Smooth muscle cell (in vitro differentiated cells): Measurements from ENCODE around the gene ING3. TPM values are rescaled to one million over a fixed set of nuclear protein-coding genes. Genes with fewer than 3 reads are reported as not detected.

Experiments used
- DNase-seq: peaks from one replicate; lab custom pipeline; 2025; ENCODE audit not compliant: unreplicated experiment; lab: John Stamatoyannopoulos, UW
- H2AFZ ChIP-seq: fragments of 200-600 bp; sonication (generic); 2 replicates; pipeline ENCODE4 v1.6.0; 2016; ENCODE audit warnings: antibody characterized with exemption, low read depth, mild to moderate bottlenecking
- H3F3A ChIP-seq: fragments of 200-600 bp; sonication (generic); 2 replicates; pipeline ENCODE4 v1.6.0; 2017; ENCODE audit warnings: antibody characterized with exemption, low read depth
- H3K27ac ChIP-seq: fragments of 200-600 bp; sonication (generic); 2 replicates; pipeline ENCODE4 v1.5.1; 2016; ENCODE audit warnings: low read depth, mild to moderate bottlenecking
- H3K27me3 ChIP-seq: fragments of 200-600 bp; sonication (generic); 2 replicates; pipeline ENCODE4 v1.6.1; 2016; ENCODE audit warnings: low read depth, mild to moderate bottlenecking
- H3K36me3 ChIP-seq: fragments of 200-600 bp; sonication (generic); 2 replicates; pipeline ENCODE4 v1.5.1; 2016; ENCODE audit warnings: low read depth
- H3K4me1 ChIP-seq: fragments of 200-600 bp; sonication (generic); 2 replicates; pipeline ENCODE4 v1.5.1; 2016; ENCODE audit warnings: low read depth
- H3K4me2 ChIP-seq: fragments of 200-600 bp; sonication (generic); 2 replicates; pipeline ENCODE4 v1.6.0; 2016; ENCODE audit warnings: mild to moderate bottlenecking
- H3K4me3 ChIP-seq: fragments of 200-600 bp; sonication (generic); 2 replicates; pipeline ENCODE4 v1.5.1; 2016; ENCODE audit warnings: mild to moderate bottlenecking
- H3K79me2 ChIP-seq: fragments of 200-600 bp; sonication (generic); 2 replicates; pipeline ENCODE4 v1.6.0; 2016; ENCODE audit warnings: low read depth, mild to moderate bottlenecking
- H3K9ac ChIP-seq: fragments of 200-600 bp; sonication (generic); 2 replicates; pipeline ENCODE4 v1.6.0; 2016; ENCODE audit warnings: low read depth
- H3K9me3 ChIP-seq: fragments of 200-600 bp; sonication (generic); replicated peaks from 2 replicates; pipeline ENCODE4 v1.5.1; 2016; ENCODE audit warnings: low read depth
- H4K20me1 ChIP-seq: fragments of 200-600 bp; sonication (generic); 2 replicates; pipeline ENCODE4 v1.6.0; 2016; ENCODE audit warnings: low read depth
- CTCF ChIP-seq: fragments of 200-600 bp; sonication (generic); IDR thresholded peaks from 2 replicates; pipeline ENCODE4 v1.5.1; 2017; ENCODE audit warnings: borderline replicate concordance, mild to moderate bottlenecking, antibody characterized with exemption; ENCODE audit not compliant: insufficient read depth, poor library complexity, severe bottlenecking
- WGBS: methylation state at CpG from one replicate; pipeline ENCODE4 v1.1.7; 2016; ENCODE audit warnings: low lambda C conversion rate; 5-methylcytosine and 5-hydroxymethylcytosine counted together
- polyA plus RNA-seq: library from polyadenylated mRNA; unstranded; fragments of >200 nt; fragmentation: Nextera tagmentation; extraction: Ambion mirVana; gene quantifications from 2 replicates; pipeline ENCODE4 v1.2.1, GENCODE V29; 2016
- total RNA-seq: library from RNA; depleted of rRNA; stranded (reverse); fragments of >200 nt; gene quantifications from 2 replicates; pipeline ENCODE4 v1.2.3, GENCODE V29; 2014

Gene ING3
- total and polyA plus RNA-seq, 2 experiments from 2014 or later, result 8.4 to 11.8 TPM

- TF ChIP-seq CTCF, result no peak
- H3K4me2 ChIP-seq, result no peak overlapping the region
- no peak for DNase-seq
These were observed 5.1 kb downstream of the ING3 start for GRCh38 chr7:120955577-120956149.

GRCh38 chr7:120959929-120960484 lies 9.4 kb downstream of the ING3 start:
- Histone ChIP-seq H2AFZ (no peak overlapping the region), H3F3A (no peaks in the 10 kb centered on the region), H3K4me3 (no peak overlapping the region), H4K20me1 (no peaks in the 10 kb centered on the region), H3K9ac (no peak overlapping the region), H3K4me2 (no peak overlapping the region), H3K79me2 (no peaks in the 10 kb centered on the region), H3K4me1 (no peaks in the 10 kb centered on the region), H3K36me3 (peaks cover 10% of the 10 kb centered on the region), H3K27ac (no peak overlapping the region), H3K9me3 (no peaks in the 10 kb centered on the region), H3K27me3 (no peaks in the 10 kb centered on the region)
- no peak for DNase-seq
- 96% methylated on average over 8 of the region's 8 CpGs for WGBS
- TF ChIP-seq CTCF, result no peak

More at GRCh38 chr7:120955577-120956149, 5.1 kb downstream of the ING3 start:
- Histone ChIP-seq H3F3A (no peaks in the 10 kb centered on the region), H3K36me3 (peaks cover 18% of the 10 kb centered on the region), H3K27me3 (no peaks in the 10 kb centered on the region), H3K79me2 (peaks cover 25% of the 10 kb centered on the region), H3K4me3 (no peak overlapping the region), H3K9me3 (no peaks in the 10 kb centered on the region), H3K27ac (no peak overlapping the region), H2AFZ (no peak overlapping the region), H3K4me1 (peaks cover 13% of the 10 kb centered on the region), H4K20me1 (no peaks in the 10 kb centered on the region), H3K9ac (no peak overlapping the region)
- WGBS, result 95% methylated on average over 3 of the region's 3 CpGs

- Histone ChIP-seq H2AFZ (no peak overlapping the region), H3K36me3 (peaks cover 9% of the 10 kb centered on the region), H3K27ac (no peak overlapping the region), H3K79me2 (no peaks in the 10 kb centered on the region), H3K4me1 (no peaks in the 10 kb centered on the region), H4K20me1 (no peaks in the 10 kb centered on the region), H3K27me3 (no peaks in the 10 kb centered on the region), H3K9me3 (no peaks in the 10 kb centered on the region), H3K9ac (no peak overlapping the region), H3K4me2 (no peak overlapping the region), H3F3A (no peaks in the 10 kb centered on the region), H3K4me3 (no peak overlapping the region)
- WGBS, result 95% methylated on average over 1 of the region's 1 CpG
- TF ChIP-seq CTCF, result no peak
- no peak for DNase-seq
These were observed 10.1 kb downstream of the ING3 start for GRCh38 chr7:120960714-120961113.
